Right lobe of liver (tissue), 4 donors: ENCODE measurements around the gene OPCML.

Experiments
- CTCF ChIP-seq, 4 donors: fragments of 200-600 bp in 3 of 4; fragments of 450-650 bp in 1 of 4; IDR thresholded peaks; one replicate each; pipeline versions ENCODE4 v1.5.1 to v1.8.0; 2016 to 2022; ENCODE audit warnings: antibody characterized with exemption in 4 of 4, mild to moderate bottlenecking in 2 of 4
- POLR2A ChIP-seq: fragments of 450-650 bp; IDR thresholded peaks from one replicate; pipeline ENCODE4 v1.6.1; 2017; ENCODE audit warnings: antibody characterized with exemption, mild to moderate bottlenecking
- donor health status: DM: no; HTN: no; CAD: no.
- donor health status: DM: no; HTN: no; CAD: no.
- donor health status: DM: no; HTN: yes; CAD: no.

GRCh38 chr11:132822276-132822675 is 710.0 kb downstream of the OPCML start:
- TF ChIP-seq CTCF (IDR thresholded peaks at IDR 0.05) (no peak), POLR2A (no peak)
